Measurements from ENCODE around the gene SIK3.

- TF ChIP-seq CTCF (IDR thresholded peaks at IDR 0.05; ENCODE audit: extremely low read depth in 1 of 2, insufficient read depth in 1 of 2, low read depth in 1 of 2, low read length in 2 of 2): no peak
- no peak for TF ChIP-seq POLR2A (IDR thresholded peaks at IDR 0.05; ENCODE audit: low read depth, low read length)
- TF ChIP-seq POLR2AphosphoS5 (IDR thresholded peaks at IDR 0.05; ENCODE audit: insufficient read depth, low read depth, low read length): no peak
- TF ChIP-seq EZH2 (IDR thresholded peaks at IDR 0.05; ENCODE audit: borderline replicate concordance, low read depth, low read length, severe bottlenecking): no peak
- TF ChIP-seq MAX (IDR thresholded peaks at IDR 0.05; ENCODE audit: insufficient read depth, insufficient read length): no peak
- TF ChIP-seq FOS (IDR thresholded peaks at IDR 0.05; ENCODE audit: borderline replicate concordance, insufficient read depth, low read length): no peak
- TF ChIP-seq MYC (IDR thresholded peaks at IDR 0.05; ENCODE audit: low read depth, low read length): no peak
Measured at GRCh38 chr11:117073539-117073938, 24.7 kb downstream of the SIK3 start.

Measured in endothelial cell of umbilical vein (primary cell).